GM23338 (cell line): ENCODE measurements around the gene BNIP5. TPM values are rescaled to one million over a fixed set of nuclear protein-coding genes. Genes with fewer than 3 reads are reported as not detected.

Source experiments
- ATAC-seq: fragments of 200-7000 bp; cut with Tn5 transposase; 3 replicates; pipeline ENCODE4 v1.9.1; 2020
- DNase-seq: peaks from one replicate; pipeline ENCODE4 v3.0.0-alpha.2; 2015; ENCODE audit warnings: low spot score
- H2AFZ ChIP-seq: fragments of 200-600 bp; sonication (generic); 2 replicates; pipeline ENCODE4 v1.8.0; 2016; ENCODE audit warnings: antibody characterized with exemption, mild to moderate bottlenecking, moderate library complexity
- H3F3A ChIP-seq: fragments of 200-600 bp; sonication (generic); replicated peaks from 2 replicates; pipeline ENCODE4 v1.8.0; 2017; ENCODE audit warnings: antibody characterized with exemption, mixed run types, low read depth
- H3K27ac ChIP-seq: fragments of 200-600 bp; sonication (generic); 2 replicates; pipeline ENCODE4 v1.6.1; 2016; ENCODE audit warnings: low read depth
- H3K27me3 ChIP-seq: fragments of 200-600 bp; sonication (generic); 2 replicates; pipeline ENCODE4 v1.8.0; 2016; ENCODE audit warnings: mild to moderate bottlenecking, mixed run types, moderate library complexity; ENCODE audit not compliant: insufficient read depth
- H3K36me3 ChIP-seq: fragments of 200-600 bp; sonication (generic); 2 replicates; pipeline ENCODE4 v1.8.0; 2016; ENCODE audit warnings: mild to moderate bottlenecking; ENCODE audit not compliant: insufficient read depth
- H3K4me1 ChIP-seq: fragments of 200-600 bp; sonication (generic); 2 replicates; pipeline ENCODE4 v1.8.0; 2016; ENCODE audit warnings: mild to moderate bottlenecking, moderate library complexity; ENCODE audit not compliant: insufficient read depth
- H3K4me2 ChIP-seq: fragments of 200-600 bp; sonication (generic); 2 replicates; pipeline ENCODE4 v1.7.1; 2017; ENCODE audit warnings: mixed run types
- H3K4me3 ChIP-seq: fragments of 200-600 bp; sonication (generic); 2 replicates; pipeline ENCODE4 v1.6.1; 2016; ENCODE audit warnings: mixed run types
- H3K79me2 ChIP-seq: fragments of 200-600 bp; sonication (generic); replicated peaks from 2 replicates; pipeline ENCODE4 v1.8.0; 2017; ENCODE audit warnings: mild to moderate bottlenecking; ENCODE audit not compliant: insufficient read depth
- H3K9me2 ChIP-seq: fragments of 200-600 bp; sonication (generic); 2 replicates; pipeline ENCODE4 v1.8.0; 2017; ENCODE audit not compliant: insufficient read depth
- H4K20me1 ChIP-seq: fragments of 200-600 bp; sonication (generic); replicated peaks from 2 replicates; pipeline ENCODE4 v1.8.0; 2017; ENCODE audit warnings: mild to moderate bottlenecking; ENCODE audit not compliant: insufficient read depth
- H3K27ac Mint-ChIP-seq: 2 replicates; pipeline ENCODE4 v1.8.0; 2020; ENCODE audit warnings: inconsistent platforms, mild to moderate bottlenecking, moderate library complexity, mixed read lengths
- H3K27me3 Mint-ChIP-seq: 3 replicates; pipeline ENCODE4 v1.8.0; 2022; ENCODE audit warnings: low read depth, mild to moderate bottlenecking, moderate library complexity, mixed read lengths, inconsistent platforms; ENCODE audit not compliant: insufficient read depth, poor library complexity
- H3K36me3 Mint-ChIP-seq: 3 replicates; pipeline ENCODE4 v1.8.0; 2021; ENCODE audit warnings: low read depth, mild to moderate bottlenecking, inconsistent platforms, moderate library complexity, mixed read lengths
- H3K4me1 Mint-ChIP-seq: 3 replicates; pipeline ENCODE4 v1.8.0; 2020; ENCODE audit warnings: mild to moderate bottlenecking, inconsistent platforms, mixed read lengths
- H3K4me3 Mint-ChIP-seq: 3 replicates; pipeline ENCODE4 v1.8.0; 2021; ENCODE audit warnings: moderate library complexity, mild to moderate bottlenecking, inconsistent platforms, mixed read lengths
- H3K9me3 Mint-ChIP-seq: 3 replicates; pipeline ENCODE4 v1.8.0; 2020; ENCODE audit warnings: moderate library complexity, mild to moderate bottlenecking, inconsistent platforms, mixed read lengths
- CREB1 ChIP-seq: fragments of 250-450 bp; sonication (Bioruptor Pico); IDR thresholded peaks from 2 replicates; pipeline ENCODE4 v1.5.0; 2020; ENCODE audit warnings: low read depth, mild to moderate bottlenecking, moderate library complexity
- CTCF ChIP-seq, 2 experiments: fragments of 200-600 bp in 1 of 2; sonication (generic) in 1 of 2; conservative IDR thresholded peaks; 2 replicates each; pipeline versions ENCODE4 v1.5.1 to v1.6.1; 2016 to 2017; ENCODE audit warnings: antibody characterized with exemption in 2 of 2, low read depth in 2 of 2, mild to moderate bottlenecking in 2 of 2, moderate library complexity in 1 of 2
- ETS1 ChIP-seq: IDR thresholded peaks from 2 replicates; pipeline ENCODE4 v1.6.1; 2016; ENCODE audit warnings: antibody characterized with exemption
- EZH2 ChIP-seq: fragments of 200-600 bp; sonication (generic); IDR thresholded peaks from one replicate; pipeline ENCODE4 v1.8.0; 2017; ENCODE audit warnings: antibody characterized with exemption, mild to moderate bottlenecking, low read depth; ENCODE audit not compliant: unreplicated experiment
- EZH2phosphoT487 ChIP-seq: fragments of 200-600 bp; sonication (generic); IDR thresholded peaks from one replicate; pipeline ENCODE4 v1.8.1; 2018; ENCODE audit warnings: antibody characterized with exemption; ENCODE audit not compliant: unreplicated experiment
- JUNB ChIP-seq: IDR thresholded peaks from one replicate; pipeline ENCODE4 v1.6.1; 2016; ENCODE audit warnings: antibody characterized with exemption; ENCODE audit not compliant: unreplicated experiment
- NANOG ChIP-seq: IDR thresholded peaks from 2 replicates; pipeline ENCODE4 v1.6.1; 2016; ENCODE audit warnings: antibody characterized with exemption, borderline replicate concordance
- POLR2AphosphoS5 ChIP-seq: IDR thresholded peaks from 2 replicates; pipeline ENCODE4 v1.6.1; 2016; ENCODE audit warnings: antibody characterized with exemption, low read depth
- REST ChIP-seq: IDR thresholded peaks from one replicate; pipeline ENCODE4 v1.6.1; 2018; ENCODE audit warnings: antibody characterized with exemption; ENCODE audit not compliant: unreplicated experiment
- STAT1 ChIP-seq: IDR thresholded peaks from one replicate; pipeline ENCODE4 v1.6.1; 2016; ENCODE audit warnings: antibody characterized with exemption; ENCODE audit not compliant: unreplicated experiment
- ZNF114 ChIP-seq: fragments of 250-450 bp; sonication (Bioruptor Pico); IDR thresholded peaks from 2 replicates; pipeline ENCODE4 v1.5.0; 2020; ENCODE audit warnings: mild to moderate bottlenecking, moderate library complexity
- ZNF331 ChIP-seq: fragments of 250-450 bp; sonication (Bioruptor Pico); IDR thresholded peaks from 2 replicates; pipeline ENCODE4 v1.5.0; 2020; ENCODE audit warnings: low read depth, mild to moderate bottlenecking, moderate library complexity
- ZNF462 ChIP-seq: fragments of 250-450 bp; sonication (Bioruptor Pico); IDR thresholded peaks from 2 replicates; pipeline ENCODE4 v1.5.0; 2020; ENCODE audit warnings: mild to moderate bottlenecking, moderate library complexity
- polyA plus RNA-seq: library from polyadenylated mRNA; unstranded; fragments of >200 nt; fragmentation: Nextera tagmentation; extraction: Ambion mirVana; gene quantifications from 2 replicates; pipeline ENCODE4 v1.2.1, GENCODE V29; 2016
- total RNA-seq: library from RNA; depleted of rRNA; stranded (reverse); fragments of >200 nt; shearing (Covaris generic); gene quantifications from 2 replicates; pipeline ENCODE4 v1.2.3, GENCODE V29; 2014

The BNIP5 gene
- total and polyA plus RNA-seq, 2 experiments from 2014 or later, result not detected

- Mint-ChIP-seq H3K36me3 (no peaks in the 10 kb centered on the region), H3K9me3 (no peaks in the 10 kb centered on the region), H3K4me1 (peaks cover 12% of the 10 kb centered on the region), H3K27ac (no peak overlapping the region), H3K27me3 (peaks cover 12% of the 10 kb centered on the region), H3K4me3 (no peak overlapping the region)
- no peaks in the 10 kb centered on the region; the same call in 1 of the 2 replicates for H3K4me1 ChIP-seq
- TF ChIP-seq ETS1, result no peak
- TF ChIP-seq ZNF462 (CRISPR knock-in tag), result no peak
- TF ChIP-seq CREB1 (CRISPR knock-in tag), result no peak
- no peak for TF ChIP-seq NANOG
- no peak for TF ChIP-seq ZNF114 (CRISPR knock-in tag)
- TF ChIP-seq STAT1, result no peak
- TF ChIP-seq EZH2, result no peak
- TF ChIP-seq JUNB, result no peak
- no peak for TF ChIP-seq EZH2phosphoT487
- TF ChIP-seq POLR2AphosphoS5, result no peak
- TF ChIP-seq CTCF (conservative IDR thresholded peaks at IDR 0.05; ENCODE audit: low read depth in 2 of 2), result no peak
- TF ChIP-seq REST, result no peak
- TF ChIP-seq ZNF331 (CRISPR knock-in tag), result no peak
- no peaks in the 10 kb centered on the region for H3K79me2 ChIP-seq
- H3K4me3 ChIP-seq, result no peak overlapping the region
- H3K9me2 ChIP-seq, result no peaks in the 10 kb centered on the region
- no peaks in the 10 kb centered on the region for H4K20me1 ChIP-seq
- no peaks in the 10 kb centered on the region for H3K36me3 ChIP-seq
- no peak overlapping the region for H3K27ac ChIP-seq
- ATAC-seq (no peak), DNase-seq (no peak)
- peaks cover 10% of the 10 kb centered on the region for H3K27me3 ChIP-seq
- 0 out of 2 replicates have a peak, but pooled peaks cover 5% of the 10 kb centered on the region for H3F3A ChIP-seq
- H2AFZ ChIP-seq, result no peak overlapping the region
- no peak overlapping the region for H3K4me2 ChIP-seq
Observed at GRCh38 chr6:36343109-36343680, 6.5 kb upstream of the BNIP5 start.
